ENCODE results near the gene PDE3B.

GRCh38 chr11:14892036-14892556, 248.5 kb downstream of the PDE3B start, which contains the start of gene CYP2R1:
- TF ChIP-seq CTCF (IDR thresholded peaks at IDR 0.05 in 8 of 11, conservative IDR thresholded peaks at IDR 0.05 in 3 of 11) (peak in 2 of 11 experiments; percentile 33 to 44), POLR2AphosphoS5 (IDR thresholded peaks at IDR 0.05) (peak; percentile 53 to 89 (median 89))
